ENCODE data around the gene KSR1. TPM values are rescaled to one million over a fixed set of nuclear protein-coding genes. Genes with fewer than 3 reads are reported as not detected.

Gene KSR1
- total and polyA plus RNA-seq, 2 donors (not counting 1 experiment from before 2014, with no cell fraction given), result 5.3 to 10.1 TPM

DNA sequence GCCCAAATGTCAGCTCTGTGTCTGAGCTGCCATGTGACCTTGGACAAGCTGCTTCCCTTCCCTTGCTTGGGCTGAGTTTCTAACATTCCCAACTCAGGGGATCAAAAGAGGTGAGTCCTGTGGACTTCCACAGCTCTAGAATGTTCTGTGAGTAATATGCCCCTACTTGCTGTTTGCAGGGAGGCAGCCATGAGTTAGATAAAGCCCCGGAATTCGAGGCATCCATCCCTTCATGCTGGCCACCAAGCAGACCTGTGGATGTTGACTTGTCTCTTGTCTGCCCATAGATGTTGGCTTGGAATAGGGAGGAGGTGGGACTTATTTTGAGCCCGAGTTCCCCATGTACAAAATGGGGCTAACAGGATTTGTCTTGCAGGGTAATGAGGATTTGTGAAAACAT, 36.2 kb downstream of the KSR1 start:
- no peak overlapping the region for H2AFZ ChIP-seq (ENCODE audit: low read length)
- no peaks in the 10 kb centered on the region for H3K79me2 ChIP-seq (ENCODE audit: control insufficient read depth, insufficient read depth, low read length)
- no peaks in the 10 kb centered on the region for H3K9me3 ChIP-seq (ENCODE audit: control insufficient read depth, insufficient read depth, low read depth, low read length)
- H4K20me1 ChIP-seq (ENCODE audit: control insufficient read depth, extremely low read depth, insufficient read depth, low read length), result no peaks in the 10 kb centered on the region
- H3K9ac ChIP-seq (ENCODE audit: insufficient read depth, low read length), result no peak overlapping the region
- no peaks in the 10 kb centered on the region for H3K27me3 ChIP-seq (ENCODE audit: control insufficient read depth, insufficient read depth, low read length)
- H3K27ac ChIP-seq (ENCODE audit: insufficient read depth, low read length), result no peak overlapping the region
- peaks cover 8% of the 10 kb centered on the region for H3K4me1 ChIP-seq (ENCODE audit: control insufficient read depth, extremely low read depth, insufficient read depth, low read length)
- DNase-seq (ENCODE audit: low read depth in 2 of 2), result peak in 1 of 2 donors; percentile 38
- no peak overlapping the region for H3K4me2 ChIP-seq (ENCODE audit: extremely low read depth, insufficient read depth, low read length)
- no peaks in the 10 kb centered on the region for H3K36me3 ChIP-seq (ENCODE audit: control insufficient read depth, insufficient read depth, low read length)
- TF ChIP-seq, protein P1, sequence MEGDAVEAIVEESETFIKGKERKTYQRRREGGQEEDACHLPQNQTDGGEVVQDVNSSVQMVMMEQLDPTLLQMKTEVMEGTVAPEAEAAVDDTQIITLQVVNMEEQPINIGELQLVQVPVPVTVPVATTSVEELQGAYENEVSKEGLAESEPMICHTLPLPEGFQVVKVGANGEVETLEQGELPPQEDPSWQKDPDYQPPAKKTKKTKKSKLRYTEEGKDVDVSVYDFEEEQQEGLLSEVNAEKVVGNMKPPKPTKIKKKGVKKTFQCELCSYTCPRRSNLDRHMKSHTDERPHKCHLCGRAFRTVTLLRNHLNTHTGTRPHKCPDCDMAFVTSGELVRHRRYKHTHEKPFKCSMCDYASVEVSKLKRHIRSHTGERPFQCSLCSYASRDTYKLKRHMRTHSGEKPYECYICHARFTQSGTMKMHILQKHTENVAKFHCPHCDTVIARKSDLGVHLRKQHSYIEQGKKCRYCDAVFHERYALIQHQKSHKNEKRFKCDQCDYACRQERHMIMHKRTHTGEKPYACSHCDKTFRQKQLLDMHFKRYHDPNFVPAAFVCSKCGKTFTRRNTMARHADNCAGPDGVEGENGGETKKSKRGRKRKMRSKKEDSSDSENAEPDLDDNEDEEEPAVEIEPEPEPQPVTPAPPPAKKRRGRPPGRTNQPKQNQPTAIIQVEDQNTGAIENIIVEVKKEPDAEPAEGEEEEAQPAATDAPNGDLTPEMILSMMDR (conservative IDR thresholded peaks at IDR 0.05 in 1 of 2, IDR thresholded peaks at IDR 0.05 in 1 of 2; ENCODE audit: low read depth in 1 of 2, low read length in 2 of 2), result no peak
- no peak for TF ChIP-seq EZH2 (IDR thresholded peaks at IDR 0.05; ENCODE audit: low read length, missing control alignments)
- H3K4me3 ChIP-seq (replicated peaks in 1 of 4; ENCODE audit: control extremely low read depth in 1 of 4, insufficient read depth in 1 of 4, low read depth in 3 of 4, low read length in 4 of 4), result no peak overlapping the region

- Histone ChIP-seq H2AFZ (ENCODE audit: low read length) (no peak overlapping the region), H3K9ac (ENCODE audit: insufficient read depth, low read length) (no peak overlapping the region), H4K20me1 (ENCODE audit: control insufficient read depth, extremely low read depth, insufficient read depth, low read length) (no peaks in the 10 kb centered on the region), H3K9me3 (ENCODE audit: control insufficient read depth, insufficient read depth, low read depth, low read length) (no peaks in the 10 kb centered on the region), H3K4me1 (ENCODE audit: control insufficient read depth, extremely low read depth, insufficient read depth, low read length) (peaks cover 8% of the 10 kb centered on the region), H3K27ac (ENCODE audit: insufficient read depth, low read length) (no peak overlapping the region), H3K4me2 (ENCODE audit: extremely low read depth, insufficient read depth, low read length) (no peak overlapping the region), H3K79me2 (ENCODE audit: control insufficient read depth, insufficient read depth, low read length) (no peaks in the 10 kb centered on the region), H3K36me3 (ENCODE audit: control insufficient read depth, insufficient read depth, low read length) (no peaks in the 10 kb centered on the region), H3K4me3 (replicated peaks in 1 of 4; ENCODE audit: control extremely low read depth in 1 of 4, insufficient read depth in 1 of 4, low read depth in 3 of 4, low read length in 4 of 4) (no peak overlapping the region), H3K27me3 (ENCODE audit: control insufficient read depth, insufficient read depth, low read length) (no peaks in the 10 kb centered on the region)
- TF ChIP-seq, protein P1 (conservative IDR thresholded peaks at IDR 0.05 in 1 of 2, IDR thresholded peaks at IDR 0.05 in 1 of 2; ENCODE audit: low read depth in 1 of 2, low read length in 2 of 2), result no peak
- no peak for TF ChIP-seq EZH2 (IDR thresholded peaks at IDR 0.05; ENCODE audit: low read length, missing control alignments)
- DNase-seq (ENCODE audit: low read depth in 2 of 2), result no peak
These were observed 36.8 kb downstream of the KSR1 start for GRCh38 chr17:27493088-27493487.

GRCh38 chr17:27494192-27495091, 38.2 kb downstream of the KSR1 start:
- Histone ChIP-seq H4K20me1 (ENCODE audit: control insufficient read depth, extremely low read depth, insufficient read depth, low read length) (no peaks in the 10 kb centered on the region), H3K4me2 (ENCODE audit: extremely low read depth, insufficient read depth, low read length) (peak overlapping the region; percentile 54), H3K36me3 (ENCODE audit: control insufficient read depth, insufficient read depth, low read length) (no peaks in the 10 kb centered on the region), H3K79me2 (ENCODE audit: control insufficient read depth, insufficient read depth, low read length) (no peaks in the 10 kb centered on the region), H3K4me3 (replicated peaks in 1 of 4; ENCODE audit: control extremely low read depth in 1 of 4, insufficient read depth in 1 of 4, low read depth in 3 of 4, low read length in 4 of 4) (peak overlapping the region in 1 of 4 experiments; percentile 20), H2AFZ (ENCODE audit: low read length) (no peak overlapping the region), H3K9ac (ENCODE audit: insufficient read depth, low read length) (no peak overlapping the region), H3K9me3 (ENCODE audit: control insufficient read depth, insufficient read depth, low read depth, low read length) (no peaks in the 10 kb centered on the region), H3K27ac (ENCODE audit: insufficient read depth, low read length) (no peak overlapping the region), H3K4me1 (ENCODE audit: control insufficient read depth, extremely low read depth, insufficient read depth, low read length) (peaks cover 5% of the 10 kb centered on the region), H3K27me3 (ENCODE audit: control insufficient read depth, insufficient read depth, low read length) (no peaks in the 10 kb centered on the region)
- DNase-seq (ENCODE audit: low read depth in 2 of 2), result peak; percentile 57 to 74
- TF ChIP-seq, protein P1 (conservative IDR thresholded peaks at IDR 0.05 in 1 of 2, IDR thresholded peaks at IDR 0.05 in 1 of 2; ENCODE audit: low read depth in 1 of 2, low read length in 2 of 2), result peak; percentile 27 to 35
- no peak for TF ChIP-seq EZH2 (IDR thresholded peaks at IDR 0.05; ENCODE audit: low read length, missing control alignments)
